Sigmoid colon (tissue), 7 donors: ENCODE data around the gene CC2D1B. TPM values are rescaled to one million over a fixed set of nuclear protein-coding genes. Genes with fewer than 3 reads are reported as not detected.

Source experiments
- DNase-seq: peaks from one replicate; pipeline ENCODE4 v3.0.0-alpha.2; 2019
- H3K27ac ChIP-seq, 4 donors: fragments of 200-600 bp; sonication (generic); one replicate each; pipeline ENCODE4 v1.5.1; 2016 to 2019; ENCODE audit warnings: mild to moderate bottlenecking in 1 of 4
- H3K27me3 ChIP-seq, 3 donors: fragments of 200-600 bp; sonication (generic); one replicate each; pipeline ENCODE4 v1.5.1; 2019; ENCODE audit warnings: mild to moderate bottlenecking in 1 of 3
- H3K36me3 ChIP-seq, 4 donors: fragments of 200-600 bp; sonication (generic); one replicate each; pipeline ENCODE4 v1.5.1; 2016 to 2019
- H3K4me1 ChIP-seq, 4 donors: fragments of 200-600 bp; sonication (generic); one replicate each; pipeline ENCODE4 v1.5.1; 2017 to 2019
- H3K4me3 ChIP-seq, 4 donors: fragments of 200-600 bp; sonication (generic); one replicate each; pipeline ENCODE4 v1.5.1; 2017 to 2019; ENCODE audit warnings: mild to moderate bottlenecking in 2 of 4, moderate library complexity in 1 of 4
- H3K9me3 ChIP-seq, 4 donors: fragments of 200-600 bp in 3 of 4; sonication (generic) in 3 of 4; one replicate each; pipeline versions ENCODE4 v1.5.1 to v1.6.1; 2013 to 2019
- EP300 ChIP-seq, 4 donors: sonication (generic); formaldehyde crosslinking; IDR thresholded peaks; one replicate each; pipeline ENCODE4 v1.6.1; 2017; ENCODE audit warnings: antibody characterized with exemption in 4 of 4
- POLR2A ChIP-seq, 2 donors: fragments of 450-650 bp; IDR thresholded peaks; one replicate each; pipeline ENCODE4 v1.6.1; 2016; ENCODE audit warnings: antibody characterized with exemption in 2 of 2, mild to moderate bottlenecking in 2 of 2, moderate library complexity in 2 of 2
- POLR2AphosphoS5 ChIP-seq, 4 donors: sonication (generic); formaldehyde crosslinking; IDR thresholded peaks; one replicate each; pipeline ENCODE4 v1.6.1; 2017; ENCODE audit warnings: antibody characterized with exemption in 4 of 4
- WGBS, 2 donors: extraction: QIAGEN DNeasy Blood & Tissue Kit; methylation state at CpG; one replicate each; pipeline ENCODE4 v1.1.7; 2013; 5-methylcytosine and 5-hydroxymethylcytosine counted together
- intact Hi-C: fragments of 100-400 bp; cut with DNase I; formaldehyde crosslinking; loops from one replicate; pipeline ENCODE4 v1.15.1; 2023
- polyA plus RNA-seq, 3 donors: library from polyadenylated mRNA; stranded (reverse); fragments of 200-250 nt; gene quantifications; one replicate each; pipeline ENCODE4 v1.2.3, GENCODE V29; 2013
- total RNA-seq, 4 donors: library from RNA; depleted of rRNA; stranded (reverse); fragments of >200 nt; gene quantifications; one replicate each; pipeline ENCODE4 v1.1.0, GENCODE V29; 2016
- TF ChIP-seq, protein P1 (sequence below), 4 experiments: fragments of 450-650 bp in 3 of 4; fragments of 200-600 bp in 1 of 4; IDR thresholded peaks; one replicate each; pipeline ENCODE4 v1.5.1; 2016 to 2019; ENCODE audit warnings: antibody characterized with exemption in 4 of 4, mild to moderate bottlenecking in 3 of 4, moderate library complexity in 2 of 4
- donor health status: healthy with polysubstance abuse.
- donor health status: Bipolar disorder and iron deficiency.
- donor health status: healthy.

CC2D1B gene
- total and polyA plus RNA-seq, 7 donors, result 14.4 to 26.2 (median 19.2) TPM

DNA sequence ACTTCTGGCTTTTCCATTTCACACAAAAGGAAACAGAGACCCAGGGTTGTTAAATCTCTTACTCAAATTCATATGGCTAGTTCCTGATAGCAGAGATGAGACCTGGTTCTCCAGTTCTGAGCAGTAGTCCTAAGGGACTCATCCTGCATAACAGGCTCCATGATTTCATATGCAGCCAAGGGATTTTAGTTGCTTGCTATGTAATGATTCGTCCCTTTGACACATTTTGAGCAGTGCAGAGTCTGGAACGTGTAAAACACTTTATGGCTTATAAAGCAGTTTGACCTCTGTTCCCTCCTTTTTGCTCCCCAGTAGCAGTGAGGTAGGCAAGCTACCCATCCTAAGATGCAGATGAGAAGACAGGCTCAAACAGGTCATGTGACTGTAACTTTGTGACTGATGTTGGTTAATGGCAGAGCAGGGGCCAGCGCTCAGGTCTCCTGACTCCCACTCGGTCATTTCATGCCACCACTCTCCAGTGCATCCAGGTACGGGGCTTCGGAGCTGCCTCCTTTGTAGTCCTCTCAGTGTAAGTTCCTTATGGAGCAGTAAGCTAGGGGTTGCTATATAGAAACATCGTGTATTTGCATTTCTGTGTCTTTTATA lies 24.2 kb downstream of the CC2D1B start:
- intact Hi-C loops, result no loop called here
- Histone ChIP-seq H3K27ac (no peak overlapping the region), H3K9me3 (no peaks in the 10 kb centered on the region), H3K4me1 (no peaks in the 10 kb centered on the region), H3K4me3 (no peak overlapping the region), H3K27me3 (no peaks in the 10 kb centered on the region), H3K36me3 (peaks cover 7 to 47% (median 8%) of the 10 kb centered on the region in 4 donors)
- no peak for DNase-seq
- TF ChIP-seq POLR2AphosphoS5 (IDR thresholded peaks at IDR 0.05), result no peak
- TF ChIP-seq, protein P1, sequence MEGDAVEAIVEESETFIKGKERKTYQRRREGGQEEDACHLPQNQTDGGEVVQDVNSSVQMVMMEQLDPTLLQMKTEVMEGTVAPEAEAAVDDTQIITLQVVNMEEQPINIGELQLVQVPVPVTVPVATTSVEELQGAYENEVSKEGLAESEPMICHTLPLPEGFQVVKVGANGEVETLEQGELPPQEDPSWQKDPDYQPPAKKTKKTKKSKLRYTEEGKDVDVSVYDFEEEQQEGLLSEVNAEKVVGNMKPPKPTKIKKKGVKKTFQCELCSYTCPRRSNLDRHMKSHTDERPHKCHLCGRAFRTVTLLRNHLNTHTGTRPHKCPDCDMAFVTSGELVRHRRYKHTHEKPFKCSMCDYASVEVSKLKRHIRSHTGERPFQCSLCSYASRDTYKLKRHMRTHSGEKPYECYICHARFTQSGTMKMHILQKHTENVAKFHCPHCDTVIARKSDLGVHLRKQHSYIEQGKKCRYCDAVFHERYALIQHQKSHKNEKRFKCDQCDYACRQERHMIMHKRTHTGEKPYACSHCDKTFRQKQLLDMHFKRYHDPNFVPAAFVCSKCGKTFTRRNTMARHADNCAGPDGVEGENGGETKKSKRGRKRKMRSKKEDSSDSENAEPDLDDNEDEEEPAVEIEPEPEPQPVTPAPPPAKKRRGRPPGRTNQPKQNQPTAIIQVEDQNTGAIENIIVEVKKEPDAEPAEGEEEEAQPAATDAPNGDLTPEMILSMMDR (IDR thresholded peaks at IDR 0.05), result no peak
- no peak for TF ChIP-seq POLR2A (IDR thresholded peaks at IDR 0.05)
- TF ChIP-seq EP300 (IDR thresholded peaks at IDR 0.05), result no peak
- whole genome bisulfite sequencing, 2 donors, result 66 to 74% methylated on average over 7 of the region's 7 CpGs

DNA sequence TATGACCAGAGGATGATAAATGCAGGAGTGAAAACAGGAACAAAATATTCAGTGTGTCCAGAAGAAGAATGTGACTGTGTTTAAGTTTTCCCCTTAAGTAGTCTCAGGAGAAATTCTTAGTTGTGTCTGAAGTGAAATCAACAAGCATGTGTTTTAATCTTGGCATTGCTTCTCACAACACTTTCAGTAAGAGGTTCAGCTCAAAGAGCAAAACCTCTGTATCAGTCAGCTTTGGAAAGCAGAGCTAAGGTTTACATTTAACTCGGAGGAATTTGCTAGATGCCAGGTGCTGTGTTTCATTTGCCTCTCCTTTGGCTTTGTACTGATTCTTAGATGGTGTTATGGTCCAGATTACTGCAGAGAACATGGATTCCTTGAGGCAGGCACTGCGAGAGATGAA lies 28.6 kb downstream of the CC2D1B start:
- H3K4me1 ChIP-seq, result no peaks in the 10 kb centered on the region
- TF ChIP-seq EP300 (IDR thresholded peaks at IDR 0.05) (no peak), POLR2A (IDR thresholded peaks at IDR 0.05) (no peak), POLR2AphosphoS5 (IDR thresholded peaks at IDR 0.05) (no peak)
- TF ChIP-seq, protein P1 (IDR thresholded peaks at IDR 0.05), result no peak
- no peaks in the 10 kb centered on the region for H3K27me3 ChIP-seq
- intact Hi-C loops, result no loop called here
- no peak for DNase-seq
- 83 to 85% methylated on average over 2 of the region's 2 CpGs for WGBS, 2 donors
- peaks cover 8 to 58% (median 14%) of the 10 kb centered on the region in 4 donors for H3K36me3 ChIP-seq
- H3K4me3 ChIP-seq, result no peak overlapping the region
- no peak overlapping the region for H3K27ac ChIP-seq
- H3K9me3 ChIP-seq, result no peaks in the 10 kb centered on the region

DNA sequence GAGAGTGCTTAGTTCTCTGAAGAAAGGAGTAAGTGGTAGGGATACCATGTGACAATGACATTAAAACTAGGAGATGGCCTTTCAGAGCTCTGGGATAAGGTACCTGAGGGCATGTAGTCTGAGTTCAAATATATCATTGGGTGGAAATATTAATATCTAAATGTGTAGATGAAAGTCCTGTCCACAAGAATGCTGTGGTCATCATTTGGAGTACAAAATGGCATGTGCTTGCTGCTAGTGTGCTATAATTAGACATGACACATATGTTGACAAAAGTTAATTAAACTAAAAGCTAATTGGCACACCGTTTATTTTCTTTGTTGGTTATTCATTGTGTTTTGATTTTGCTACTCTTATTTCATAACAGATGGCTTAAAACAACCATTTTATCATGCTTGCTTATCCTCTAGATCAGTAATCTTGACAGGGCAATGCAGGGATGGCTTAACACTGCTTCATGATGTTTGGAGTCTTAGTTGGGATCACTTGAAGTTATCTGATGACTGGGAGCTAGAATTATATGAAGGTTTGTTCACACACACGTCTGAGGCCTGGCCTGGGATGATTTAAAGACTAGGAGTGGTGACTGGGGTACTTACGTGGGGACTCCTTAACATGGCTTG lies 31.0 kb downstream of the CC2D1B start:
- Histone ChIP-seq H3K27ac (no peak overlapping the region), H3K9me3 (no peaks in the 10 kb centered on the region), H3K27me3 (no peaks in the 10 kb centered on the region), H3K4me3 (no peak overlapping the region), H3K4me1 (no peaks in the 10 kb centered on the region), H3K36me3 (peaks cover 8 to 45% (median 10%) of the 10 kb centered on the region in 4 donors)
- intact Hi-C loops, result no loop called here
- WGBS, 2 donors, result 86 to 89% methylated on average over 3 of the region's 3 CpGs
- DNase-seq, result no peak
- TF ChIP-seq EP300 (IDR thresholded peaks at IDR 0.05), result no peak
- TF ChIP-seq POLR2AphosphoS5 (IDR thresholded peaks at IDR 0.05), result no peak
- TF ChIP-seq, protein P1 (IDR thresholded peaks at IDR 0.05), result no peak
- no peak for TF ChIP-seq POLR2A (IDR thresholded peaks at IDR 0.05)

DNA sequence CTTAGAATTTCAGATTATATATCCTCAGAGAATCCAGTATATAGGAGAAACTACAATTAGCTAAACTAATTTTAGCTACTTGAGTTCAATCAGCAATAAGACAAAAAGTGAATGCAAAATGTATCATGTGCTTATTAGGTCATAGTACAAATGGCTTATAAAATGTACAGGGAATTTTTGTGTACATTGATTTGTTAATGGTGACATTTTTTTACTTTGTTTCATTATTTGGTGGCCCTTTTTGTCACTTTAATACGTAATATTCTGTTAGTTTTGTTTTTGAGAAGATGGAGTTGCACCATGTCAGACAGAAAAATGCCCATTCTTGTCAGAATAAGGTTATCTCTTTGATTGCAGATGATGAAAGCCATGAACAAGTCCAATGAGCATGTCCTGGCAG lies 33.6 kb downstream of the CC2D1B start:
- DNase-seq, result no peak
- intact Hi-C loops, result no loop called here

More for the DNA sequence above, 33.6 kb downstream of the CC2D1B start:
- no peak overlapping the region for H3K4me3 ChIP-seq
- TF ChIP-seq POLR2A (IDR thresholded peaks at IDR 0.05) (no peak), EP300 (IDR thresholded peaks at IDR 0.05) (no peak), POLR2AphosphoS5 (IDR thresholded peaks at IDR 0.05) (no peak)
- TF ChIP-seq, protein P1 (IDR thresholded peaks at IDR 0.05), result no peak
- H3K36me3 ChIP-seq, result peaks cover 0 to 28% (median 9%) of the 10 kb centered on the region in 4 donors
- H3K9me3 ChIP-seq, result no peaks in the 10 kb centered on the region
- no peak overlapping the region for H3K27ac ChIP-seq
- no peaks in the 10 kb centered on the region for H3K27me3 ChIP-seq
- 91 to 96% methylated on average over 1 of the region's 1 CpG for WGBS, 2 donors
- H3K4me1 ChIP-seq, result no peaks in the 10 kb centered on the region
